A549 (cell line): ENCODE data around the gene SLIT1. TPM values are rescaled to one million over a fixed set of nuclear protein-coding genes. Genes with fewer than 3 reads are reported as not detected.

ENCODE experiments used
- ATAC-seq, 2 experiments: fragments of 200-7000 bp in 1 of 2; fragments of >200 bp in 1 of 2; cut with Nextera tagmentation in 1 of 2; cut with Tn5 transposase in 1 of 2; 3 replicates each; pipeline versions ENCODE4 v1.8.0 to v1.9.1; 2018 to 2020; ENCODE audit warnings: mild to moderate bottlenecking in 1 of 2, moderate library complexity in 1 of 2
- CTCF ChIA-PET: fragments of 300-600 bp; sonication (Branson Sonifier 250); formaldehyde crosslinking; extraction: SDS; loops from one replicate; lab custom pipeline; 2021; ENCODE audit warnings: antibody characterized with exemption, inconsistent platforms; lab: Yijun Ruan, JAX
- POLR2A ChIA-PET: fragments of 350-600 bp; formaldehyde crosslinking; extraction: SDS; loops from one replicate; lab custom pipeline; 2021; ENCODE audit warnings: antibody characterized with exemption, inconsistent platforms; lab: Yijun Ruan, JAX
- DNase-seq, 2 experiments: peaks; one replicate each; pipeline versions ENCODE4 v3.0.0 to v3.0.0-alpha.2; 2011 to 2016; ENCODE audit warnings: low read depth in 1 of 2, low spot score in 1 of 2
- FAIRE-seq: peaks from 2 replicates; lab custom pipeline; 2011; peaks lifted over from hg19 to GRCh38; lab: Jason Lieb, UNC
- H3K27ac ChIP-seq, 2 experiments: fragments of >200 bp; sonication (Bioruptor Twin); formaldehyde crosslinking; 3 replicates each; pipeline ENCODE4 v1.5.1; 2016 to 2017
- H3K4me1 ChIP-seq: fragments of >200 bp; sonication (Bioruptor Twin); formaldehyde crosslinking; 3 replicates; pipeline ENCODE4 v1.6.1; 2016
- H3K4me2 ChIP-seq: fragments of >200 bp; sonication (Bioruptor Twin); formaldehyde crosslinking; 3 replicates; pipeline ENCODE4 v1.6.1; 2016
- H3K4me3 ChIP-seq: fragments of >200 bp; sonication (Bioruptor Twin); formaldehyde crosslinking; 3 replicates; pipeline ENCODE4 v1.5.1; 2016
- H3K9me3 ChIP-seq: fragments of >200 bp; sonication (Bioruptor Twin); formaldehyde crosslinking; 3 replicates; pipeline ENCODE4 v1.6.1; 2016
- CEBPB ChIP-seq, 2 experiments: fragments of >200 bp in 1 of 2; sonication (Bioruptor Twin) in 1 of 2; formaldehyde crosslinking in 1 of 2; IDR thresholded peaks; 2 replicates each; pipeline ENCODE4 v1.6.1; 2012 to 2016
- CTCF ChIP-seq: fragments of >200 bp; sonication (Bioruptor Twin); formaldehyde crosslinking; IDR thresholded peaks from 3 replicates; pipeline ENCODE4 v1.5.1; 2016
- EHF ChIP-seq: fragments of 250-450 bp; sonication (Bioruptor Pico); IDR thresholded peaks from 2 replicates; pipeline ENCODE4 v1.5.0; 2020; ENCODE audit warnings: mild to moderate bottlenecking
- EHMT2 ChIP-seq: fragments of 200-600 bp; sonication (generic); IDR thresholded peaks from 2 replicates; pipeline ENCODE4 v1.6.1; 2016; ENCODE audit warnings: antibody characterized with exemption, low read depth, mild to moderate bottlenecking, moderate library complexity
- EP300 ChIP-seq, 2 experiments: fragments of >200 bp; sonication (Bioruptor Twin); formaldehyde crosslinking; IDR thresholded peaks; 2 replicates in 1 of 2; 3 replicates in 1 of 2; pipeline ENCODE4 v1.6.1; 2016 to 2017
- ESRRA ChIP-seq: fragments of 150-350 bp; IDR thresholded peaks from 2 replicates; pipeline ENCODE4 v1.6.1; 2014; ENCODE audit warnings: mild to moderate bottlenecking, low read length, borderline replicate concordance
- HOXA7 ChIP-seq: fragments of 250-450 bp; sonication (Bioruptor Pico); IDR thresholded peaks from 2 replicates; pipeline ENCODE4 v1.5.0; 2020; ENCODE audit warnings: mild to moderate bottlenecking, moderate library complexity
- HOXB13 ChIP-seq: fragments of 250-450 bp; sonication (Bioruptor Pico); IDR thresholded peaks from 2 replicates; pipeline ENCODE4 v1.5.0; 2020; ENCODE audit warnings: low read depth, mild to moderate bottlenecking, moderate library complexity
- JUNB ChIP-seq: fragments of >200 bp; sonication (Bioruptor Twin); formaldehyde crosslinking; IDR thresholded peaks from 2 replicates; pipeline ENCODE4 v1.6.1; 2016
- KDM1A ChIP-seq: fragments of 200-600 bp; sonication (generic); IDR thresholded peaks from 2 replicates; pipeline ENCODE4 v1.6.1; 2016; ENCODE audit warnings: low read depth, mild to moderate bottlenecking
- MAX ChIP-seq: IDR thresholded peaks from 2 replicates; pipeline ENCODE4 v1.6.1; 2012
- MYC ChIP-seq: IDR thresholded peaks from 2 replicates; pipeline ENCODE4 v1.6.1; 2012; ENCODE audit warnings: mild to moderate bottlenecking, inconsistent platforms, low read length, improper control_type of control experiment, borderline replicate concordance
- NR3C1 ChIP-seq: fragments of >200 bp; sonication (Bioruptor Twin); formaldehyde crosslinking; IDR thresholded peaks from 3 replicates; pipeline ENCODE4 v1.6.1; 2017
- PBX3 ChIP-seq: IDR thresholded peaks from 2 replicates; pipeline ENCODE4 v1.6.1; 2012
- RAD21 ChIP-seq, 2 experiments: fragments of >200 bp in 1 of 2; sonication (Bioruptor Twin) in 1 of 2; formaldehyde crosslinking in 1 of 2; IDR thresholded peaks in 1 of 2; conservative IDR thresholded peaks in 1 of 2; 2 replicates in 1 of 2; 3 replicates in 1 of 2; pipeline ENCODE4 v1.6.1; 2012 to 2018; ENCODE audit warnings: inconsistent platforms in 1 of 2
- RARB ChIP-seq: fragments of 250-450 bp; sonication (Bioruptor Pico); IDR thresholded peaks from 2 replicates; pipeline ENCODE4 v1.8.0; 2021; ENCODE audit warnings: mild to moderate bottlenecking, moderate library complexity
- SMC3 ChIP-seq: fragments of >200 bp; sonication (Bioruptor Twin); formaldehyde crosslinking; IDR thresholded peaks from 3 replicates; pipeline ENCODE4 v1.6.1; 2018; ENCODE audit warnings: inconsistent platforms
- TP53 ChIP-seq: fragments of 250-450 bp; sonication (Bioruptor Pico); IDR thresholded peaks from 2 replicates; pipeline ENCODE4 v1.5.0; 2021; ENCODE audit warnings: mild to moderate bottlenecking, moderate library complexity
- USF2 ChIP-seq: fragments of 450-650 bp; IDR thresholded peaks from 2 replicates; pipeline ENCODE4 v1.6.1; 2014; ENCODE audit warnings: antibody characterized with exemption
- ZC3H11A ChIP-seq: fragments of 450-650 bp; IDR thresholded peaks from 2 replicates; pipeline ENCODE4 v1.6.1; 2014; ENCODE audit warnings: antibody characterized with exemption, mild to moderate bottlenecking
- ZFP36 ChIP-seq: fragments of 450-650 bp; IDR thresholded peaks from 2 replicates; pipeline ENCODE4 v1.6.1; 2014; ENCODE audit warnings: borderline replicate concordance; ENCODE audit not compliant: partially characterized antibody
- ZSCAN20 ChIP-seq: fragments of 250-450 bp; sonication (Bioruptor Pico); IDR thresholded peaks from 2 replicates; pipeline ENCODE4 v1.8.0; 2022; ENCODE audit warnings: mild to moderate bottlenecking, moderate library complexity
- WGBS: methylation state at CpG from one replicate; pipeline ENCODE4 v1.1.6; 2017; ENCODE audit errors: missing lambda C conversion rate; 5-methylcytosine and 5-hydroxymethylcytosine counted together
- polyA plus RNA-seq, 4 experiments: library from polyadenylated mRNA; depleted of rRNA in 3 of 4; stranded (reverse); fragments of >200 nt; fragmentation: RNase III in 1 of 4; extraction: RNeasy Plus Mini Kit Qiagen cat#74134 plus additional on column Dnase treatment in 1 of 4; gene quantifications; 2 replicates in 3 of 4; 3 replicates in 1 of 4; pipeline ENCODE4 v1.2.3, GENCODE V29; 2011 to 2017

The SLIT1 gene
- polyA plus RNA-seq, 2 of the 4 experiments (the other 2 are of a cell fraction) = 0.05 to 0.09 TPM

GRCh38 chr10:97029271-97029670, 156.5 kb downstream of the SLIT1 start:
- Histone ChIP-seq H3K4me1 (peaks cover 13% of the 10 kb centered on the region), H3K27ac (no peak overlapping the region), H3K9me3 (no peaks in the 10 kb centered on the region), H3K4me3 (no peak overlapping the region), H3K4me2 (no peak overlapping the region)
- DNase-seq (no peak), FAIRE-seq (no peak), ATAC-seq (no peak)
- TF ChIP-seq RAD21 (conservative IDR thresholded peaks at IDR 0.05 in 1 of 2, IDR thresholded peaks at IDR 0.05 in 1 of 2) (no peak), ESRRA (no peak), MAX (no peak), HOXB13 (CRISPR knock-in tag) (no peak), ZSCAN20 (no peak), EP300 (IDR thresholded peaks at IDR 0.05) (no peak)
- CTCF ChIA-PET = interaction anchor here (0.8 to 0.9 kb wide), 2 partner anchors 8 to 44 kb away, joined by 3 to 4 read pairs; no protein-coding TSS in a partner anchor
- POLR2A ChIA-PET = no interaction called here
- WGBS = 23% methylated on average over 3 of the region's 3 CpGs

- no peaks in the 10 kb centered on the region for H3K9me3 ChIP-seq
- peaks cover 17% of the 10 kb centered on the region for H3K4me1 ChIP-seq
- FAIRE-seq = no peak
- no peak overlapping the region for H3K4me2 ChIP-seq
- no peak for TF ChIP-seq EP300 (IDR thresholded peaks at IDR 0.05)
- no peak for TF ChIP-seq HOXA7 (CRISPR knock-in tag)
- no peak for TF ChIP-seq MYC
- TF ChIP-seq NR3C1 = no peak
- TF ChIP-seq JUNB = no peak
- no peak for TF ChIP-seq TP53
- no peak for TF ChIP-seq RARB (CRISPR knock-in tag)
- TF ChIP-seq EHMT2 = no peak
- TF ChIP-seq PBX3 = no peak
- no peak for TF ChIP-seq KDM1A
- no peak for TF ChIP-seq EHF
- no peak for TF ChIP-seq ZFP36
- TF ChIP-seq, all 56 proteins: peak for 0
- ATAC-seq (no peak), DNase-seq (no peak)
- ChIA-PET POLR2A (no interaction called here), CTCF (interaction anchor here (0.8 to 0.9 kb wide), 2 partner anchors 9 to 45 kb away, joined by 3 to 4 read pairs; no protein-coding TSS in a partner anchor)
- H3K4me3 ChIP-seq = no peak overlapping the region
- whole genome bisulfite sequencing = 85% methylated on average over 3 of the region's 3 CpGs
- no peak overlapping the region for H3K27ac ChIP-seq
Observed at GRCh38 chr10:97028832-97029178, 157.0 kb downstream of the SLIT1 start.

GRCh38 chr10:97028126-97028831, 157.5 kb downstream of the SLIT1 start:
- DNase-seq (no peak), FAIRE-seq (no peak), ATAC-seq (no peak)
- no peak for TF ChIP-seq SMC3
- Histone ChIP-seq H3K27ac (no peak overlapping the region), H3K4me2 (no peak overlapping the region), H3K4me1 (peaks cover 23% of the 10 kb centered on the region), H3K9me3 (no peaks in the 10 kb centered on the region), H3K4me3 (no peak overlapping the region)
- 66% methylated on average over 2 of the region's 2 CpGs for WGBS
- POLR2A ChIA-PET = no interaction called here
- CTCF ChIA-PET = interaction anchor here (0.8 to 5.9 kb wide), 4 partner anchors 9 to 45 kb away, joined by 3 to 70 read pairs (median 8); no protein-coding TSS in a partner anchor

GRCh38 chr10:97025613-97026242, 160.0 kb downstream of the SLIT1 start:
- ATAC-seq (peak in 1 of 2 experiments; percentile 74; a peak in 3 of 6 replicates), FAIRE-seq (no peak)
- WGBS = 72% methylated on average over 9 of the region's 9 CpGs

More at GRCh38 chr10:97025613-97026242, 160.0 kb downstream of the SLIT1 start:
- H3K4me2 ChIP-seq = no peak overlapping the region
- H3K4me1 ChIP-seq = peaks cover 28% of the 10 kb centered on the region
- peak; percentile 44 to 75 for DNase-seq
- ChIA-PET POLR2A (no interaction called here), CTCF (interaction anchor here (0.6 to 5.9 kb wide), 25 partner anchors 8 to 691 kb away, joined by 3 to 70 read pairs (median 4); no protein-coding TSS in a partner anchor)
- H3K27ac ChIP-seq = peak overlapping the region in 1 of 2 experiments; percentile 82; a peak in 2 of 6 replicates
- peak; percentile 62 for TF ChIP-seq CTCF
- TF ChIP-seq RAD21 (conservative IDR thresholded peaks at IDR 0.05 in 1 of 2, IDR thresholded peaks at IDR 0.05 in 1 of 2) = peak; percentile 19 to 42; a peak in 3 of 5 replicates
- TF ChIP-seq USF2 = no peak
- peak; percentile 51; the same call in 2 of the 3 replicates for TF ChIP-seq SMC3
- no peak for TF ChIP-seq ZC3H11A
- peak in 1 of 2 experiments; percentile 81; a peak in 2 of 4 replicates for TF ChIP-seq CEBPB (IDR thresholded peaks at IDR 0.05)
- H3K9me3 ChIP-seq = no peaks in the 10 kb centered on the region
- H3K4me3 ChIP-seq = no peak overlapping the region
